Measurements from ENCODE around the gene HDAC4.
A peak's percentile ranks its signal among the peaks of the same experiment; 100 is the strongest.
"Not testable (repeated sequence)": the region's sequence is repeated elsewhere in the genome, so short reads cannot be mapped to it uniquely, and the experiment has no call there.

Gene HDAC4

DNA sequence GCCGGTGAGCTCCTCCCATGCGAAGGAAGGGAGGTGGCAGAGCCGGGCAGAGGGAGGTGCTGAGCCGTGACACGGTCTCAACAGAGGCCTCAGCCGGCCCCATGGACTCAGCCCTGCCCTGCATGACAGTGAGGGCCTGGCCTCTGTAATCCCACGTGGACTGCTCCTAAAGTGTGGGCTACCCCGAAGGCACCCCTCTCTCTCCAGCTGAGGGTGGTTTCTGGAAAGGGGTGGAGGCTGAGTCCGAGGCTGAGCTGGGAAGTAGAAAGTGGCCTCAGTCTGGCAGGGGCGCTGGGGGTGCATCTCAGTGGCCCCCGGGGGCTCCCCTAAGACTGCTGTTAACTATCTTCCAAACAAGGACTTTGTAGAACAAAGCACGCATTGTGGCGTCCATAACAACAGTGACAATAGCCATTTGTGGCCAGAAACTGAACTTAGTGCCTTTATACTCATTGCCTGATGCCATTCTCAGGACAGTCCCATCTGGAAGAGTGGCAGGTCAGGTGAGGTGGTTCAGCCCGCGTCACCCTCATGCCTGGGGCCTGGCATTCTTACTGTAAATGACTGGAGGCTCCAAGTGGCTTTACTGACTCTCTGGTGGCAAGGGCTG lies 360.6 kb downstream of the HDAC4 start:
- no peak for DNase-seq (ENCODE audit: low read depth in 4 of 4, low spot score in 1 of 4)

- no peak for DNase-seq (ENCODE audit: low read depth in 4 of 4, low spot score in 1 of 4)
Observed at GRCh38 chr2:239039479-239039861, 361.4 kb downstream of the HDAC4 start.

DNA sequence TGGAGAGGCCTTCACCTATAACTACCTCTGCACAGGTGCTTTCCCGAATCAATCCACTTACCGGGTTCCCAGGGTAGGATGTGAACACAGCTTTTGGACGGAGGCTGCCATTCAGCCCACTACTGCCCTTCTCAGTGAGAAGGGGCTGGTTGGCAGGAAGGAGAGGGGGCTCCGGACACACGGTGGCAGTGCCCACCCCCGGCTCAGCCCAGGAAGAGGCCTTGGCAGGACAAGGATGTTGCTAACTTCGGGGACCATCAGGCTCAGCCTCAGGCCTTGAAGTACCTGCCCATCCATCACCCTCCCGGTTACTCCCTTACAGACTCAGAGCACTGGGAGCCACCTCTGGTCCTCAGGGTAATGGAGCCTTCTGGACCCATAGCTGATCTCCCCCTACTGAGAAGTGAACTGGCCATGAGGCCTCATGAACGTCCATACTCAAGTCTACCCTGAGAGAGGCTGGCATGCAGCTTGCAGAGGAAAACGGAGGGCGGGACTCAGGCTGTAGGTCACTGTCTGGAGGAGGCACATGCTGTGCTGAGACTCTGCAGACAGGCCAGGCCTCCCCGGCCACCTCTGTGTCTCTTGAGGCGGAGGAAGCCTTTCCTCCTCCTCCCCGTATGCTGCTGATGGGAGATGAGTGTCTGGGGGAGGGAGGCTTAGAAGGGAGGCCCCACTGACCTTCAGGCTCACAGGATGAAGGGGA lies 361.9 kb downstream of the HDAC4 start:
- no peak for DNase-seq (ENCODE audit: low read depth in 4 of 4, low spot score in 1 of 4)

DNA sequence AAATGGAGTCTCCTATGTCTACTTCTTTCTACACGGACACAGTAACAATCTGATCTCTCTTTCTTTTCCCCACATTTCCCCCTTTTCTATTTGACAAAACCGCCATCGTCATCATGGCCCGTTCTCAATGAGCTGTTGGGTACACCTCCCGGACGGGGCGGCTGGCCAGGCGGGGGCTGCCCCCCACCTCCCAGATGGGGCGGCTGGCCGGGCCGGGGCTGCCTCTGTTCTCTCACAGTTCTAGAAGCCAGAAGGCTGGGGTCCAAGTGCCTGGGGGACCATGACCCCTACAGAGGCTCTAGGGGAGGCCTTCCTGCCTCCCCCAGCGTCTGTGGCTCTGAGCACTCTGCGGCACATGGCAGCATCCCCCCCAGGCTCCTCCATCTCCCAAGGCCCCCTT lies 362.5 kb downstream of the HDAC4 start:
- not testable (repeated sequence) for DNase-seq (ENCODE audit: low read depth in 4 of 4, low spot score in 1 of 4)

DNA sequence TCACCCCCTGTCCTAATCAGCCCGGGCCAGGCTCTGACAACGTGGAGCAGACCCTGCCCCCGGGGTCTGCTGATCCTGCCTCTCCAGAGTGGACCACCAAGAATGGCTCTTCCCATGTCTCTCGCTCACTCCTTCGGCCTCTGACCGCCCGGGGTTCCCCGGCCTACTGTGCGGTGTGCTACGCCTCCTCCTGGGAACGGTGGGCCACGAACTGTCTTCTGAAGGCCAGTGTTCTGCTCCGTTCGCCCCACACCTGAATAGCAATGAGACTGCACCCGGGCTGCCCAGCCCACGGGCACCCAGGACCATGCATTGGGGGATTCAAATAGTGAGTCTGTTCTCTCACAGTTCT lies 363.3 kb downstream of the HDAC4 start:
- DNase-seq (ENCODE audit: low read depth in 4 of 4, low spot score in 1 of 4), result no peak

GRCh38 chr2:239036819-239037558 lies 363.8 kb downstream of the HDAC4 start:
- DNase-seq (ENCODE audit: low read depth in 4 of 4, low spot score in 1 of 4), result no peak

DNA sequence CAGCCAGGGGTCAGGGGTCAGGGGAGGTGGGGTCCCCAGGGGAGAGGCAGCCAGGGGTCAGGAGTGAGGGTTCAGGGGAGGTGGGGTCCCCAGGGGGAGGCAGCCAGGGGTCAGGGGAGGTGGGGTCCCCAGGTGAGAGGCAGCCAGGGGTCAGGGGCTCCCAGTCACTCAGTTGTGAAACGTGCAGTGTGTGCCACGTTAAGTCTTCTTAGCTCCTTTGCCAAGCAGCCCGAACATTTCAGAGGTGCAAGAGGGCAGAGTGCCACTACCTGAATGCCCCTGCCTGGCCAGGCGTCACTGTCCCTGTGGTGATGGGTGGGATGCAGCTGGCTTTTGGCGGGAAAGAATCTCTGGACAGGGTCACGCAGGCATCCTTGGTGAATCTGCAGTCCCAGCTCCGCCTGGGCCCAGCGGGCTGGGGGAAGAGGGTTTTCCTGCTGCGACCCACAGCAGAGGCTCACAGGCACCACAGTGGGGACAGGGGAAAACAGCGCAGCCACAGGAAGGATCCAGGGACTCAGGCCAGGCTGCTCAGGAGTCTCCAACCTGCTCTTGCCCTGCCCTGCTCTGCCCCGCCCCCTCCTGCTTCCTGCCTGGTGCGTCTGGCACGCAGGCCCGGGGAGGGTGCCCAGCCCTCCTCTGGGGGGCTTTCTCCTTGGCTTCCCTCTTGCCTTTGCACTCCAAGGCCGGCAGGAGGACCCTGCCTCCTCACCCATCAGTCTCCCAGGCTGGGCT lies 364.7 kb downstream of the HDAC4 start:
- DNase-seq (ENCODE audit: low read depth in 4 of 4, low spot score in 1 of 4), result no peak

DNA sequence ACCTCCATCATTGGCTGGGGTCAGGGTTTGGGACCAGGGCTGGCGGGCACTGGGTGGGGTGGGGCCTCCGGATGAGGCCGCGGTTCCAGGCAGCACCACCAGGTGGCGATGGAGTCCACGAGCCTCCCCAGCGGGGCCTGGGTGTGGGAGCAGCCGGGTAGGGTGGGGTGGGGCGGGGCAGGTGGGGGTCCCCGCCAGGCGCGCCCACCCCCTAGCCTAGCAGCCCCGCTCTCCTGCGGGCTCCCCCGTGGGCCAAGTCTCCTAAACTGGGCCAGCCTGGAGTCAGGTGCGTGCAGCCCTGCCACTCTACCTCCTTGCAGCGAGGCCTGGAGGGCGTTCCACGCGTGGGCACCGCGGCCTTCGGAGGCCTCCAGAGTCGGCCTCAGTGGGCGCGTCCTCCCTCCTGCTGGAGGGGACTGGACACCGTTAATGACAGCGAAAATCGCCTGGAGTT lies 365.4 kb downstream of the HDAC4 start:
- peak; percentile 21 to 61 (median 42) for DNase-seq (ENCODE audit: low read depth in 4 of 4, low spot score in 1 of 4)

- no peak for DNase-seq (ENCODE audit: low read depth in 4 of 4, low spot score in 1 of 4)
Observed at GRCh38 chr2:239034561-239035341, 366.1 kb downstream of the HDAC4 start.

GRCh38 chr2:239033801-239034560 lies 366.8 kb downstream of the HDAC4 start:
- no peak for DNase-seq (ENCODE audit: low read depth in 4 of 4, low spot score in 1 of 4)

- no peak for DNase-seq (ENCODE audit: low read depth in 4 of 4, low spot score in 1 of 4)
Observed at GRCh38 chr2:239029958-239030357, 370.9 kb downstream of the HDAC4 start.

DNA sequence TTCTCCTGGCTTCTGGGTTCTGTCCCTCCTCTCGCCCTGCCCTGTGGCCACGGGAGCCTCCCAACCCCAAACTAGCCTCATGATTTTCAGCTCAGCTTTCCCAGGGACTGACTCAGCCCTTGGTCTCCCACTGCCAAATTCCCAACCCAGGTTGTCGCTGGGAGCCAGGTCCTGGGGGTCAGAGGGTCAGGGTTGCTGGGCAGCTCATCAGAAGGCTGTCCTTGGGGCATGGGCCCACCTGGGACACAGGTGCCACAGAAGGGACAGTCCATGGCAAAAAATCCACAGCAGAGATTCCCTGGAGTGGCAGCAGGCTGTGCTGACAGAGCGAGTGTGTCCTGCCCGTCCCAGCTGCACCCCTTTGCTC lies 372.6 kb downstream of the HDAC4 start:
- DNase-seq (ENCODE audit: low read depth in 4 of 4, low spot score in 1 of 4), result no peak

DNA sequence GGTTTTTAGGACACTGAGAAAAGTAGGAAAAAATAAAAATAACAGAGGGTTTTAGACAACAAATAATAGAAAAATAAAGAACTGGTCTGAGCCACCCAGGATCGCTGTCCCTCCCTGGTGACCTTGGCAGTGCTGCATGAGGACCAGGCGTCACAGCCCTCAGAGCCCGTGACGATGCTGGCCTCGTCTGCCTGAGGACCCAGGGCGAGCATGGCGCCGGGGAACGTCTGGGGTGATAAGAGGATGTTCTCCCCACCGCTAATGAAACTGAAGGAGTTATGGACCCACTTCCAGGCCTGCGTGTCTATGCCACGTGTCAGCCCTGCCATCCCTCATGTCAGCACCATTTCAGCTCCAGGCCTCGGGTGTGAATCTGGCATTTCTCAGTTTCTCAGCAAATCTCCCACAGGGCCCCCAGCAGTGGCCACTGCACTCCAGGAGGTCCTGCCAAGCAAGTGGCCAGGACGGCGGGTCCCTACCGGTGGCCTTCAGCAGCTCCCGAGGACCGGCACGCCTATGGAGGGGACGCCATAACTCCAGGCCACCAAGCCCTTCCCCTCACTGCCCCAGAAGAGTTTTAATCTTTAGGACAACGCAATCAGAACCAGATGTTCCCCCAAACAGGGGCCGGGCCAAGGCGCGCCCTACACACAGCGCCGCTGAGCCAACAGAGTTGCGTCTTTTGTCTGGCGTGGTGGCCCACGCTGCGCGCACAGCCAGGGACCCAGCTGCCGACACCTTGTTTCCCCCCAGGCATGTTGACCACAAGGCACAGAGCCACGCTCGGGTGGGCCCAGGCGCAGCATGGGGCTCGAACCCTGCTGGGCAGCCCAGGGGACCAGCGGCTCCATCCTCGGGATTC lies 373.2 kb downstream of the HDAC4 start:
- no peak for DNase-seq (ENCODE audit: low read depth in 4 of 4, low spot score in 1 of 4)

DNA sequence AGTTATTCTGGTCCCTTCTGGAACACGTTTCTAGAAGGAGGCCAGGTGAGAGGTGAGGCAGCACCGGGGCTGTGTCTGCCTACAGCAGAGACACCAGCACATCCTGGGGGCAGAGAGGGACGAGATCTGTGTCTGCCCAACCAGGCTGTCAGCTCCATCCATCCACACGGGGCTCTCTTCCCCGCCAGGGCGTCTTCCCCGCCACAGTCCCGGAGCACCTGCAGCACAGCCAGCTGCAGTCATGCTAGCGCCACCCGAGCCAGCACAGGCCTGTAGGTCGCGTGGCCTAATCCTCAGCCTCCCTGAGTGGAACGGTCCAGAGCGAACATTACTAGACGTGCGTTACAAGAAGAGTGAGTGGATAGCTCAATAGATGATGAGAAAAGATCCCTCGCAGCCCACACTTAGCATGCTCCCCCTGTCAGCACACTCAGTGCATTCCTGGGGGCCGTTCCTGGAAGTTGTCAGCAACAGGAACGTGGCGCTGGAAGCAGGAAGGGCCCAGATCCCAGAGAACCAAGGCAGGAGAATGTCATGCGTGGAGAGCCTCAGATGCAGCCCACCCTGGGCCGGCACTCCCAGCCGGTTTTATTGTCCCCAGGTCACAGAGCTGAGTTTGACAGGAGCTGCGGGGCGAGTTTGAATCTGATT lies 374.0 kb downstream of the HDAC4 start:
- no peak for DNase-seq (ENCODE audit: low read depth in 4 of 4, low spot score in 1 of 4)

DNA sequence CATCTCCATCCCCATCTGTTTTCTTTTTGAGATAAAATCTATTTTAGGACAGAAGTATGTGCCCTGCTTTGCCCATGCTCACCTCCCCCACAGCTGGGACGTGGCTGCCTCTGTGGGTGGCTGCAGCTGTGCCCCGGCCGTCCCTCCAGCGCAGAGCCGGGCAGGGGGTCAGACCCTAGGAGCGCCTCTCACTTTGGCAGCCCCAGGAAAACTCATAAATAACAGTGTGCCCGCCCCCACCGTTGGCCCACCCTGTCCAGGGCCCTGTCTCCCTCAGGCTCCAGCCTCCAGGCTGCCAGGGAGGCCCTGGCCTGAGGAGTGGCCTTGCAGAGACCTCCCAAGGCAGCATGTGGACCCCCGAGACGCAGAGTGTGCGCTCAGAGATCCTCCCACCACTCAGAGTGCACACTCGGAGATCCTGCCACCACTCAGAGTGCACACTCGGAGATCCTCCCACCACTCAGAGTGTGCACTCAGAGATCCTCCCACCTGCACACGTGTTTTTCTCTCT lies 374.8 kb downstream of the HDAC4 start:
- no peak for DNase-seq (ENCODE audit: low read depth in 4 of 4, low spot score in 1 of 4)

DNA sequence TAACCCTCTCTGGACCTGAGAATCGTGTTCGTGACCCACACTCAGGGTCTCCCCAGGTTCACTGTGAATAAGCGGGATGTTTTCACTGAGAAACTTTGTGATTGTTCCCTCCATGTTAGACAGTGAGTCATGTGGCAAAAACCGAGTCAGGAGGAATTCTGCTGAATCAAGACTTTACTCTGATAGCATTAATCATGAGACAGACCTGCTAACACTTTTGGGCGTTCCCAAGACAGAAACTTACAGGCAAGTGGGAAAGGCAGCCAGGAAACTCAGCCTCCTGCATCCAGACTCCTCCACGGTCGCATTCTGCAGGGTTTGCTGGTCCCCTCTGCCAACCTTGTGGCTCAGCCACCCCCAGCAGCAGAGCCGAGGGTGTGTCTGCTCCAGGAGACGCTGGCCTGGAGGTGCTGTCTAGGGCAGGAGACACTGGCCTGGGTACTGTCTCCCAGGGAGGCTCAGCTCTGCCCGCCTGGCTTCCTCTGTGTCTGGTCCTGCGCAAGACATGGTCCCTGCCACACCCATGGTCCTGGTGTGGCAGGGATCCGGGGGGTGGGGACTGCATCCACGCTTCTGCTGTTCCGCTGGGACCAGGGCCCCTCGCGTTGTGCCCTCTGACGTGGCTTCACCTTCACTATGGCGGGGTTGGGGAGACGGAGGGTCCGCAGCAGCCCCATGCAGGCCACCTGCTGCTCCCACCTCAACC lies 375.6 kb downstream of the HDAC4 start:
- no peak for DNase-seq (ENCODE audit: low read depth in 4 of 4, low spot score in 1 of 4)

GRCh38 chr2:239024226-239024625 lies 376.6 kb downstream of the HDAC4 start:
- no peak for DNase-seq (ENCODE audit: low read depth in 4 of 4, low spot score in 1 of 4)

Measured in stimulated activated CD4-positive, alpha-beta T cell treated with anti-CD3 and anti-CD28 coated beads, Interleukin-1b, Interleukin-23, amount 100 ng/mL, for 24 hours (primary cell).